HG02970 (cell line): Measurements from ENCODE around the gene COL23A1.
"Not testable (repeated sequence)": the region's sequence is repeated elsewhere in the genome, so short reads cannot be mapped to it uniquely, and the experiment has no call there.

Experiments
- ATAC-seq: cut with Tn5 transposase; IDR thresholded peaks from one replicate; pipeline ENCODE4 v1.9.1; 2021; ENCODE audit warnings: mild to moderate bottlenecking, moderate library complexity, moderate number of reproducible peaks; ENCODE audit not compliant: unreplicated experiment, low FRiP score

Gene COL23A1

DNA sequence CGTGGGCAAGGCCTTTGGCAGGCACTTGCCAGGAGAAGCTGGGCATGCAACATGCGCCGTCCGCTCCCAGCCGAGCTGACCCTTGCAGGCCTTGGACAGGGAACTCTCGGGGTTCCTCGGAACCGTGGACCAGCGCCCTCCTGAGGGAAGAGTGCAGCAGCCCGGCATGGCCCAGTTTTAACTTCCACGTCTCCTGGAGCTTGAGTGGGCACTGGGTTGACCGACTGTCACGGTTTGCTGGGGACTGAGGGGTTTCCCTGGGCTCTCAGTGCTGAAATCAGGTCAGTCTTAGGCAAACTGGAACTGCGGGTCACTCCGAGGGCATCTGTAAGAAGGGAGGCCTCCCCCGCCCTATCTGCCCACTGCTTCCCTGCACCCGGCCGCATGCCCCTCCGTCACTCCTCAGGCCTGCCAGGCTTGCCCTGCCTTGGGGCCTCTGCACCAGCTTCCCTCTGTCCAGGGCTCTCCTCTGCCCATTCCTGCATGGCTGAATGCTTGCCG is 270.6 kb downstream of the COL23A1 start:
- ATAC-seq, result no peak

DNA sequence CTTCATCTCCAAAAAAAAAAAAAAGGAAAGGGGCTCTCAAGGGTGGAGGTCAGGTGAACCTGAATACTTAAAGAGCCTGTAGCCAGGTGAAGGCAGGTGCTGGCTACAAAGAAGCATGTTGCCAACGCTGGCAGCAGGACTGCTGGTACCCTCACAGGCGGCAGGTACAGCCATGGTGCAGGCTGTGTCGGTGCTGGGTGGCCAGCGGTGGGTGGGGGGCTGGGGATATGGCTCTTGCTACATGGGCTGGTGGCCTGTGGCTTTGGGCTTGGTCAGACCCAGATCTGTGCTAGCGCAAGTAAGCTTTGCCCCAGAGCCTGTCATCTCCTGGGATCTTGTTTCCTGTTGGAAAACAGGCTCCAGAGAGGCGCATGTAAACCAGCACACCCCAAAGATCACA is 271.3 kb downstream of the COL23A1 start:
- no peak for ATAC-seq

DNA sequence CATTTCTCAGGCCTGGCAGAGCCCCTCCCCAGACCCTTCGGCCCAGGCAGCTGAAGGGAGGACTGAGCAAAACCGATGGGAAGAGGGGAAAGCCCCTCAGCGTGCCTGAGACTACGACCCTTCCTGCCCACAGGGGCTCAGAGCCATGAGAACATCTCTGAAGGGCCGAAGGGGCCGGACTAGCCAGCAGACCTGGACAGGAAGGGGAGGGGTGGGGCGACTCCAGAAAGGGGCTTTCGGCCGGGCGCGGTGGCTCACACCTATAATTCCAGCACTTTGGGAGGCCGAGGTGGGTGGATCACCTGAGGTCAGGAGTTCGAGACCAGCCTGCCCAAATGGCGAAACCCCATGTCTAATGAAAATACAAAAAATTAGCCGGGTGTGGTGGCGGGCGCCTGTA is 271.8 kb downstream of the COL23A1 start:
- ATAC-seq, result no peak

DNA sequence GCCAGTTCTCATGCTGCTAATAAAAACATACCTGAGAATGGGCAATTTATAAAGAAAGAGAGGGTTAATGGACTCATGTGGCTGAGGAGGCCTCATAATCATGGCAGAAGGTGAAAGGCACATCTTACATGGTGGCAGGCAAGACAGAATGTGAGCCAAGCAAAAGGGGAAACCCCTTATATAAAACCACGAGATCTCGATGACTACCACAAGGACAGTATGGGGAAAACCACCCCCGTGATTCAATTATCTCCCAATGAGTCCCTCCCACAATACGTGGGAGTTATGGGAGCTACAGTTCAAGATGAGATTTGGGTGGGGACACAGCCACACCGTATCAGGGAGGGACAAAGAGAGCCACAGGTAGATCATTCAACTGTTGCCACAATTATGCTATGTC is 272.5 kb downstream of the COL23A1 start:
- not testable (repeated sequence) for ATAC-seq

DNA sequence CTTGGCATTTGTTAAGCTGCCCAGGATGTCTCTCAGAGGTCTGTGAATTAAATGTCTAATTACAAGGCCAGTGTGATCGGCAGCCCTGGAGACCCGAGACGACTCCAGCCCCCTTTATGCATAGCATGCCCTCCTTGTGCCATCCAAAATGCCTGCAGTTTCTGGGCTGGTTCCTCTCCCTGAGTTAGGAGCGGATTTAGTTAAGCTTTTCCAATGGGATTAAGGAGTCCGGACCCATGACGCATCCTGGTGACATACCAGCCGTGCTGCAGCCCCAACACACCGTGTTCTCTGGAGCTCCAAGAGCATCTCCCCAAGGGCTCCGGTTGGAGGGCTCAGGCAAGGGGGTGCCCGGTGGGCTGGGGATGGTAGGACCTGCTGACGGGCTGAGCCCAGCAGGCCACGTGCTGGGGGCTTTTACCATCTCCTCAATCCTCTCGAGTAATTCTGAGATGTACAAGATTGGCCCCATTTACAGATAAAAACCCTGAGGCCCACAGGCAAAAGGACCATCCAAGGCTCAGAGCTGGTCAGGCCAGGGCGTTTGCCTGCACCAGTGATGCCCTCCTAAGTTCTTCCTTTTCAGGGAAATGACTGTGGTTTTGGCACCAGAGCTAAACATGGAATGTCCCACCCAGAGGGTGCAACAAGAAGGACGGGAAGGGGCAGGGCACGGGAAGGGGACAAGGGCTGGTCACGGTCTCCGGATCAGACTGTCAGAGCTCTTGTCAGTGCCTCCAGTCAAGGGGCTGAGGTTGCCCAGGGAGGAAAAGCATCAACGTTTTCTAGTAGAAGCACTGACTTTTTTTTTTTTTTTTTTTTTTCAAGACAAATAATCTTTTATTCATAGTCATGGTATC is 275.0 kb downstream of the COL23A1 start:
- no peak for ATAC-seq

DNA sequence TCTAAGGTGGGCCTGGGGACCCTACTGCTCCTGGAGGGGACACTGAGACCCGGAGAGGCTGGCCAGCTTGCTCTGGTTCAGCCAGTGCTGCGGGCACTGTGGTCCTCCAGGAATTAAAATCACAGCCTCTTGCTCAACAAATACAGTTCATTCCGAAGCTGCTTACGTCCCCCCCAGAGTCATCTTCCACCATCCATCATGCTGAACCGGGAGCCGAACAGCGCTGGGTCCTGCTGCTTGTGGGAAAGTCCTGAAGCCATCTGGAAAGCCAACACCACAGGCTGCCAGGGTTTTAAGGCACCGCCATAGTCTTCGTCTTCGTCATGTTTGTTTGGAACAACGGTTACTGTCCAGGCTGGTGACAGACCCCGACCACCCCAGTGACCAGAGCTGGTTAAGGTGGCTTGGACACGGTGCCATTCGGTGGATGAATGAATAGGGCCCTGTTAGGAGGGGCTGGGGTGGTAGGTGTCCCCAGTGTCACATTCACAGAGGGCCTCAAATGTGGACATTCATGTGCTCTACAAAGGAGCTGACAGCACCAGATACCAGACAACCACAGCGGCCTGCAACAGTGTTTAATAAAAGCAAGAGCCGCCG is 276.0 kb downstream of the COL23A1 start:
- no peak for ATAC-seq

DNA sequence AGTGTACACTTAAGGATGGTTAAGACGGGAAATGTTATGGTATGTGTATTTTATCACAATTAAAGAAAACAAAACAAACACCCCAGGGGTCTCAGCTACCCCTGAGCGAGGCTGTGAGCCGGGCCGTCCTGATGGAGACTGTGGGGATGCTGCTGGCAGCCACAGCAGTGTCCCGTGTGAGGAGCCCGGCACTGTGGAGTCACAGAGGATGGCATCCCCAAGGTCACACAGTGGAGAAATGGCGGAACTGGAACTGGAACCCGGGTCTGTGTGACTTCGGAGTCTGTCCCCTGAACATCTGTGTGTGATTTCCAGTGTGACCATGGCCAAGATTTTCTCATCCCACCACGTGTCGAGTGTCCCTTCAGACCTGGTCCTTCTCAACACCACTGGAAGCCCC is 276.9 kb downstream of the COL23A1 start:
- ATAC-seq, result no peak

DNA sequence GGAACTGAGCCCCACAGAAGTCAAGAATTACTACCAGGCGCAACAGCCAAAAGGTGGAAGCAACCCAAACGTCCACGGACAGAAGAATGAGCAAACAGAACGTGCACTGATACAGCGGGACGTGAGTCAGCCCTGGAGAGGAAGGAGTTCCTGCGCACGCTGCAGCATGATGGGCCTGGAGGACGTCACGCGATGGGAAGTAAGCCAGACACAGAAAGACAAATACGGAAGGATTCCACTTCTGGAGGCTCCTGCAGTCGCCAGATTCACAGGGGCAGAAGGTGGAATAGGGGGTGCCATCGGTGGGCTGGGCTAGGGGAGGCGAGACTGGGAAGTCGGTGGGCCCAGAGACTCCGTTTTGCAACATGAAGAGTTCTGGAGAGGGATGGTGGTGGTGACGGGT is 277.3 kb downstream of the COL23A1 start:
- ATAC-seq, result no peak

DNA sequence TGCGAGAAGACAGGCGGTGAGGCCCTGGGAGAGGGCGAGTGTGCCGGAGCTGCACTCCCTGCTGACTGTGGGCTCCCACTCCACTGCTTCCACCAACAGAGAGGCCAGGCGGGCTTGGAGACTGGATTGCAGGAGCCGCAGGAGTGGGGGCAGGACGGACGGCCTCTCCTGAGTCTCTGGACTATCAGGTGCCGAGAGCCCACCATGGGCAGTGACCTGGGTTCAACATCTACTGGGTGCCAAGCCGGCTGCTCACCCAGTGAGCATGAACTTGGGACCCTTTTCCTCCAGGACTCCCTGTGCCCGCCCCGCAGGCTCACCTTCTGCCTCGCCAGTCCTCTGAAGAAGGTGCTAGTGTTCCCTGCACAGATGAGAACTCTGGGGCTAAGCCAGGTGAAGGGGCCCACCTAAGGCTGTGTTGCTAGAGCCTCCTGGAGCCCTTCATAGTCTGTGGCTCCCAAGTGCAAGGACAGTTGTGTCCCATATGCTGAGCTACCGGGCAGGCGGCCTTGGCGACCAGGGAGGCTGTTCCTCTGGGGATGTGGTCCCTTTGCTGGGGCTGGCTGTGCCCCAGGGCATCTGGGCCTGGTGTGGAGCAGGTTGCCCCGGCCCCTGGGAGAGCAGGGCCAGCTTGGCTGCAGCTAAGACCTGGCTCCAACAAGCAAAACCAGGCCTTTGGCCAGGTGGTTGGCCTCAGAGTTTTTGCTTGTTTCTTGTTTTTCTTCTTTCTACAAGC is 279.9 kb downstream of the COL23A1 start:
- no peak for ATAC-seq

DNA sequence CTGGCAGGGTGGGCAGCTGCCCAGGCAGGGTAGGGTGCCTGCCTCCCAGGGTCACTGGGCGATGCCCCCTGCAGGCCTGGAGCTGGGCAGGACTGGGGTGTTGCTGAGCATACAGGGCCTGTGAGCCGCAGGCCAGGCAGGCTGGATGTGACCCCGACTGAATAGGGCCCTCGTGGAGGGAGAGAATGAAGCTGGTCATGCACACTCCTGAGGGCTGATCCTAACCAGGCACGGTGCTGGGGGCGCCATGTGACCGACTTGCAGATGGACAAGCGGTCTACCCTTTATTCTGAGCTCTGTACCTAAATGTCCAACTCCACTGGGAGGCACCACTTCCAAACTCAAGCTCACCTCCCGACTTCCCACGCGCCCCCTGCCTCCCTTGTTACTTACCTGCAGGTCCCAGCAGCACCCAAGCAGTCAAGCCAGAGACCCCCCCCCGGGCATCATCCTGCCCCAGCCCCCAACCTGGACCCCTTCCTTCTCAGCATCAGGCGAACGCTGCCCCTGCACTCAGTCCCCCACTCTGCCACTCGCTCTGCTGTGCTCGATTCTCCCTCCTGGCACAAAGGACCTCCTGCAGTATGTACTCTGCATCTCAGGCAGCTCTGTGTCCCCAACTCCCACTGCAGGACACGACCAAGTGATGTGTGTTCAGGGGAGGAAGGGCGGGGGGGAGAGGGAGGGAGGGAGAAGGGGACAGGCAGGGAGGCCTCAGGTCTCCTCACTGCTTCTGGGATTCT is 280.8 kb downstream of the COL23A1 start:
- no peak for ATAC-seq

DNA sequence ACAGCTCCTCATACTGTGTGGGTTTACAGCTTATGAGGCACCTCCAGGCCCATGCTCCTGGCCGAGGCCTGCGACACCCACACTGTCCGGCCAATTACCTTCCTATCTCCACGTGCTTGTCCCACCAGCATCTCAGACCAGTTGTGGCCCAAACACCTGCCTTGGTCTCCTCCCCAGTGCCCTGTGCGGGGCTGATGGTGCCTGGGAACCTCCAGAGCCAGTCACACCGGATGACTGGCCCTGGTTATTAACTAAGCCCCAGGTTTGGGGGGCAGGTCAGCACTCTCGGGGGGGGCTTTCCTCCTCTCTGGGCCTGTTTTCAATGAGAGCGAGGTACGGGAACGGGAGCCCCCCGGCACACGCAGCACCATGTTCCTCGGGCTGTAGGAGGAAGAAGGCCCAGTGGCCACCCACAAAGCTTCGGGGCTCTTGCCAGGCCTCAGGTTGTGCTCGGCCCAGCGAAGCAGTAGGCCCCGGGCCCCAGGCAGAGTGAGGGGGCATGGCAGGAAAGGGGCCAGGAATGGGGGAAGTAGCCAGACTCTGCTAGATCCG is 281.6 kb downstream of the COL23A1 start:
- no peak for ATAC-seq

DNA sequence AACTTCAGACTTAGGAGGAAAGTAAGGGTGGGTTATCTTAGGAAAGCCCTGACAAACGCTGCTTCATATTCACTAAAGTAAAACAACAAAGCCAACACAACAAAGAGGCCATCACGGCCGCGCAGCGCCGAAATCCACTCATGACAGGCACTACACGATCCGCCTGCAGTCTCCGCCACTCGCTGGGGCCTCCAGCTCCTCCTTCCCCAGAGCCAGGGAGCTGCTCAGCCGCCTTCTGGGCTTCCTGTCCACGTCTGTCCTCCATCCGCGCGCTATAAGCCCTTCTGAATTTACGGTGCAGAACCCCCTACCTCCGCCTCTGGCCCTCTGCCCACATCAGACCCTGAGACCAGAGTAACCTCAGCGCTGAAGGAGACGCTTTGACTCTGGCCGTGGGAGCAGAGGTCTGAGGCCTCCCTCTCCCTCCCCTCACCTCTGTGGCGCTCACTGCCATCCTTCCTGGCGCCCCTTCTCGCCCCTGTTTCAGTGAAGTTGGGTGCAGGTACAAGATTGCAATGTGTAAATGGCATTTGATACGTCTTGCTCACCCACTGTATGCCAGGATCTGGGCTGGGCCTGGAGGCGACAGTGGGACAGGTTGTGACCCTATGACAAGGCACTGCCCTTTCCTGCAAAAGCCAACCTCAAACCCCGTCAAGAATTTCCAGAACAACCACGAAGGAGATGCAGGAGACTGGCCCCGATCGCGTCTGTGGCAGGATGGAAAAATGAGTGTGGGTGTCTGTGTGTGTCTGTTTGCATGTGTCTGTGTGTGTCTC is 282.7 kb downstream of the COL23A1 start:
- ATAC-seq, result no peak

DNA sequence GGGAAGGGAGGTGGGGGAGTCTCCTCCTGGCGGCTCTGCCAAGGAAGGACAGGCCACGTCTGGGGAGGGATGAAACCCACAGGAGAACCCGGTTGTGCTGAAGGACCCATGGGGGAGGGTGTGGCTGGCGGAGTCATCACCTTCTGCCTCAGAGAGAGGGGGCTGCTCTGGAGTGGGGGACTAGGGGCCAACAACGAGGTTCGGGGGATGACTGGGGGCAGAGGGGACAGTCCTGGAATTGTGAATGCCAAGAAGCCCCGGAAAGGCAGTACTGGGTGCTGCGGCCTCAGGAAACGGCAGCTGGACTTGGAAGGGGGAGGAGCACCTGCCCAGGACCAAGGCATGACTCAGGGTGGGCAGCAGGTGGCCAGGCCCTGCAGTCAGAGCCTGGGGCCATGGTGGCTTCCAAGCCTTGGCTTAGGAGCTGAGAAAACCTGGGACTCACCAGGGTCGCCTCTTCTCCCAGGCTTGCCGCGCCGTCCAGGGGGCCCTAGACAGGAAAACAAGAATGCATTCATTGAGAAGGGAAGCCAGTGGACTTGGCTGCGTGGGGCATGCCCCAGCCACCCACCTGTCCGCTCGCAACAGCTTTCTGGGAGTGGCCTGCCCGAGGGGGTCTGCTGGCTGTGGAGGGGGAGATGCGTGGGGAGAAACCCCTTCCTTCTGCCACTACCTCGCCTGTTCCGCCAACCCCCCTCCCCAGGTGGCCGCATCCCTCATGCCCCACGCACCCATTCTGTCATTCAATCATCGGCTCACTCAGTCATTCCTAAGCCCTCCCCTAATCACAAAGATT is 283.6 kb downstream of the COL23A1 start:
- no peak for ATAC-seq

DNA sequence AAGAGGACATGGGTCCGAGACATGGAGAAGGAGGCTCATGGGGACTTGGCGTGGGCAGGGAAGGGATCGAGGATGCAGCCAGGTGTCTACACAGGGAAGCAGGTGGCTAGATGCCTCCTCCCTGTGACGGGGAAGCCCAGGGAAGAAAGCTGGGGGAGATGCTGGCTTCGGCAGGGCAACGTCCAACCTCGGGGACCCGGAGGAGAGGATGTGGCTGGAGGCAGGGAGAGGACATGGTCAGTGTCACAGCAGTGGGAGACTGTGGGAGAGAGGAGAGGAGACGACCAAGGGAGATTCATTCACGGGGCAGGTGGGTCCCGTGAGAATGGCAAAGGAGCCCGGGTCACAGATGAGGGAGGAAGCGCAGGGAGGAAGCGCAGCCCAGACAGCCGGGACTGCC is 284.4 kb downstream of the COL23A1 start:
- ATAC-seq, result no peak

DNA sequence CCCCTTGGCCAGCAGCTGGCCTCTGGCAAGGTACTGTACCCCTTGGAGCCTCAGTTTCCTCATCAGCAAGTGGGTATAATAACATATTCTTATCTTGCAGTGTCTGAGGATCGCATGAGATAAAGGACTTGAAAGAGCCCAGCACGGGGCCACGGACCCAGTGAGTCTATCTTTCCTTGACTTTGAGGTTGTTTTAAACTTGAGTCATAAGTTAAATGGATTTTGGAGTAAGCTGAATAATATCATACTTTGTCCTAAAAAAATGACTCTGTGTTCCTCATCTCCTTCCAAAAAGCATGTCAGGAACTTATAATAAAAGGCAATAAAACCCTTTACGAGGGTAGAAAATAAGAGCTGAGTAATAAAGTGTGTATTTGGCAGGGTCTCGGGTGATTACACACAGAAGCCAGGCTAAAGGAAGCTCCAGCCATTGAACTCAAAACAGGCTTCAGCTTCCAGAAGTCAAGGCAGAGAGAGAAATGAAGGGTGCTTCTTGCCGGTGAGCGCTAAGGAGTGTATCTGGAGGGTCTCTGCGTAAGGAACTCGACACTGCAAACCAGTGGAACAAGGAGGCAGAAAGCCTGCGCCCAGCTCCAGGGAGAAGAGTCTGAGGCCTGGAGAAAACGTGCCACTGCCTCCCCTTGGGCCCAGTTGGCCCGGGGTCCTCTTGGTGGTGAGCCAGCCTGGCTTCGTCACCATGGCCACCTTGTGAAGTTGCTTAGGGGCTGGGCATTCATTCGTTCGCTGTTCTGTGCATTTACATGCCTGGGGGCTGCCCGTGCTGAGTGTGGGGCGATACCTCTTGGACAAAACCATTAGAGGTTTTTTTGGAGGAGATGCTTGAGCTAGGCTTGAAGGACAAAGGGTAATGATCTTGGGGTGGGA is 285.2 kb downstream of the COL23A1 start:
- no peak for ATAC-seq

DNA sequence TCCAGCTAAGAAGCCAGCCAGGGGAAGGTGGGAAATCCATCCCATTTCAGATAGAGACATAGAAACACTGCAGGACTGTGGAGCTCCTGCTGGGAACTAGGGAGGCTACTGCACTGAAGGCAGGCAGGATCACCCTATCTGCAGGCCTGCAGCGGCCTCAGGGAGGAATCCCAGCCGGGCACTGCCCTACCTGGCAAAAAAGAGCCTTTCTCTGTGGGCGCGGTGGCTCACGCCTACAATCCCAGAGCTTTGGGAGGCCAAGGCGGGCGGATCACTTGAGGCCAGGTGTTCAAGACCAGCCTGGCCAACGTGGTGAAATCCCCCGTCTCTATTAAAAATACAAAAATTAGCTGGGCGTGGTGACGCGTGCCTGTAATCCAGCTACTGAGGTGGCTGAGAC is 286.2 kb downstream of the COL23A1 start:
- ATAC-seq, result no peak

DNA sequence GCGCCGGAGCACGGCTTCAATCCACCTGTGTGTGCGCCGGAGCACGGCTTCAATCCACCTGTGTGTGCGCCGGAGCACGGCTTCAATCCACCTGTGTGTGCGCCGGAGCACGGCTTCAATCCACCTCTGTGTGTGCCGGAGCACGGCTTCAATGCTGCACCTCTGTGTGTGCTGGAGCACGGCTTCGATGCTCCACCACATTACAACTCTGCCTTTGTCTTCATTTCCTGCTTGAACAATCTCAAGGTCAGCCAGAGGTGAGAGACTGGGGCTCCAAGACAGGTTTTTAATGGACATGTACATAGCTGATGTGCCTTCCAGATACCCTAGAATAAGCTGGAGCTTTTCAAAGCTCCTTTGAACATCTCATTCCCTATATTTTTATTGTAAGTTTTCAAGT is 287.9 kb downstream of the COL23A1 start:
- not testable (repeated sequence) for ATAC-seq

DNA sequence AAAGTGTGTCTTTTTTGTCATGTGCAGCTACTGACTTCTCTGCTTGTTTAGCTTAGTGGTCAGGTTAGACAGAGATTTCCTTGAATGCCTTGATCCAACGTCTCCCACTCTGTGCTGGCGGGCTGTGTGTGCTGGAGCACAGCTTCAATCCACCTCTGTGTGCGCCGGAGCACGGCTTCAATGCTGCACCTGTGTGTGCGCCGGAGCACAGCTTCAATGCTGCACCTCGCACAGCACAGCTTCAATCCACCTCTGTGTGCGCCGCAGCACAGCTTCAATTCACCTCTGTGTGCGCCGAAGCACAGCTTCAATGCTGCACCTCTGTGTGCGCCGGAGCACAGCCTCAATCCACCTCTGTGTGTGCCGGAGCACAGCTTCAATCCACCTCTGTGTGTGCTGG is 288.6 kb downstream of the COL23A1 start:
- no peak for ATAC-seq
